GM06990 (cell line): ENCODE results near the gene PLK5.

Experiments
- DNase-seq: peaks from one replicate; pipeline ENCODE4 v3.0.0-alpha.2; 2011; ENCODE audit not compliant: insufficient read length; ENCODE audit errors: extremely low read depth
- H3K27me3 ChIP-seq: replicated peaks from 2 replicates; pipeline ENCODE4 v1.6.0; 2011; ENCODE audit warnings: low read length; ENCODE audit not compliant: control insufficient read depth, insufficient read depth
- H3K36me3 ChIP-seq: 2 replicates; pipeline ENCODE4 v1.5.1; 2011; ENCODE audit warnings: low read length; ENCODE audit not compliant: control insufficient read depth, insufficient read depth
- H3K4me3 ChIP-seq: replicated peaks from 2 replicates; pipeline ENCODE4 v1.5.1; 2011; ENCODE audit warnings: low read depth, mild to moderate bottlenecking, control low read depth, low read length
- CTCF ChIP-seq: IDR thresholded peaks from 2 replicates; pipeline ENCODE4 v1.5.1; 2011; ENCODE audit warnings: low read length, control low read depth, mild to moderate bottlenecking, inconsistent platforms; ENCODE audit not compliant: insufficient read depth, poor library complexity, severe bottlenecking

Gene PLK5

DNA sequence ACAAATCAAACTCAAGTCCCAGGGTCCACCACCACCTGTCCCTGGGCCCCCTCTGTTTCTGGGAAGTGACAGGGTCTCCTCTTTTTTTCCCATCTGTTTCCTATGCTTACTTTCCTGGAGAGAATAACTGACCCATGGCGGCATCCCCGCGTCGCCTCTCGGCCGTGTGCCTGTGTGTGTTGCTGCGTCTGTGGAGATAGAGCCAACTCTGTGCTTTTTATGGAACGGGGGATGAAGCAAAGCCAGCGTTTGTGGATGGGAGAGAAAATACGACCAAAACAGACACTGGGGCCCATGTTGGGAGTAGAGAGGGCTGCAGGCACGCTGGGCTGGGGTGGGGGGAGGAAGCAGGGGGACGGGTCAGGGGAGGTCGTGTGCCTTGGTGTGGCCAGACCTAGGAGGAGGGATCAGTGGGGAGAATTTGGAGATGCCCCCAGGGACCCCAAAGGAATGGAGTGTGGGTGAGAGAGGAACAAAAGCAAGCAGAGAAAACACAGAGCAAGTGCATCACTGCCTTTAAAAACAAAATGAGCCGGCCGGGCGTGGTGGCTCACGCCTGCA lies 16.6 kb downstream of the PLK5 start:
- Histone ChIP-seq H3K27me3 (no peaks in the 10 kb centered on the region), H3K4me3 (no peak overlapping the region), H3K36me3 (no peaks in the 10 kb centered on the region)
- DNase-seq: no peak
- TF ChIP-seq CTCF: no peak

DNA sequence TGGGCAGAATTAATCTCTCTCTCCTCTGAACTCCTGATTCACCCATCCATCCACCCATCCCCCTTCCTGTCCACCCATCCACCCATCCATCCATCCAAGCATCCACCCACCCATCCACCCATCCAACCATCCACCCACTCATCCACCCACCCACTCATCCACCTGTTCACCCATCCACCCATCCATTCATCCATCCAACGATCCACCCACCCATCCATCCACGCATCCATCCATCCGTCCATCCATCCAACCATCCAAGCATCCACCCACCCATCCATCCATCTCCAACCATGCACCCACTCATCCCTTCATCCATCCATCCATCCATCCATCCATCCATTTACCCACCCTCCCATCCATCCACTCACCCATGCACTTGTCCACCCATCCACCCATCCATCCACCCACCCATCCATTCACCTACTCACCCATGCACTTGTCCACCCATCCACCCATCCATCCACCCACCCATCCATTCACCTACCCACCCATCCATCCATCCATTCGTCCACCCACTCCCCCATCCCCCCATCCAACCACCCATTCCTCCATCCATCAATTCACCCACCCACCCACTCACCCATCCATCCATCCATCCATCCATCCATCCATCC lies 25.6 kb downstream of the PLK5 start:
- TF ChIP-seq CTCF: no peak

GRCh38 chr19:1551068-1552040 lies 27.5 kb downstream of the PLK5 start:
- no peak for DNase-seq
- no peaks in the 10 kb centered on the region for H3K36me3 ChIP-seq
- TF ChIP-seq CTCF: no peak
- no peak overlapping the region for H3K4me3 ChIP-seq
- no peaks in the 10 kb centered on the region for H3K27me3 ChIP-seq

More for the DNA sequence above, 25.6 kb downstream of the PLK5 start:
- H3K4me3 ChIP-seq: no peak overlapping the region
- H3K27me3 ChIP-seq: no peaks in the 10 kb centered on the region
- no peak for DNase-seq
- no peaks in the 10 kb centered on the region for H3K36me3 ChIP-seq

GRCh38 chr19:1553415-1553814 lies 29.5 kb downstream of the PLK5 start:
- Histone ChIP-seq H3K36me3 (no peaks in the 10 kb centered on the region), H3K4me3 (no peak overlapping the region), H3K27me3 (no peaks in the 10 kb centered on the region)
- no peak for DNase-seq
- TF ChIP-seq CTCF: no peak

- H3K4me3 ChIP-seq: no peak overlapping the region
- H3K27me3 ChIP-seq: no peaks in the 10 kb centered on the region
- TF ChIP-seq CTCF: no peak
- no peak for DNase-seq
- no peaks in the 10 kb centered on the region for H3K36me3 ChIP-seq
Measured at GRCh38 chr19:1554968-1555367, 31.1 kb downstream of the PLK5 start.
